Activated CD4-positive, alpha-beta T cell treated with anti-CD3 and anti-CD28 coated beads, Interleukin-2, Interleukin-4, amounts not matched to agents 100 ng/mL and 50 ng/mL, durations not matched to agents 16 hours and 8 hours (primary cell): ENCODE data around the gene MEGF6.
A peak's percentile ranks its signal among the peaks of the same experiment; 100 is the strongest.

Experiments
- DNase-seq: peaks from one replicate; pipeline ENCODE4 v3.0.0-alpha.2; 2020; ENCODE audit warnings: low spot score

MEGF6 gene

DNA sequence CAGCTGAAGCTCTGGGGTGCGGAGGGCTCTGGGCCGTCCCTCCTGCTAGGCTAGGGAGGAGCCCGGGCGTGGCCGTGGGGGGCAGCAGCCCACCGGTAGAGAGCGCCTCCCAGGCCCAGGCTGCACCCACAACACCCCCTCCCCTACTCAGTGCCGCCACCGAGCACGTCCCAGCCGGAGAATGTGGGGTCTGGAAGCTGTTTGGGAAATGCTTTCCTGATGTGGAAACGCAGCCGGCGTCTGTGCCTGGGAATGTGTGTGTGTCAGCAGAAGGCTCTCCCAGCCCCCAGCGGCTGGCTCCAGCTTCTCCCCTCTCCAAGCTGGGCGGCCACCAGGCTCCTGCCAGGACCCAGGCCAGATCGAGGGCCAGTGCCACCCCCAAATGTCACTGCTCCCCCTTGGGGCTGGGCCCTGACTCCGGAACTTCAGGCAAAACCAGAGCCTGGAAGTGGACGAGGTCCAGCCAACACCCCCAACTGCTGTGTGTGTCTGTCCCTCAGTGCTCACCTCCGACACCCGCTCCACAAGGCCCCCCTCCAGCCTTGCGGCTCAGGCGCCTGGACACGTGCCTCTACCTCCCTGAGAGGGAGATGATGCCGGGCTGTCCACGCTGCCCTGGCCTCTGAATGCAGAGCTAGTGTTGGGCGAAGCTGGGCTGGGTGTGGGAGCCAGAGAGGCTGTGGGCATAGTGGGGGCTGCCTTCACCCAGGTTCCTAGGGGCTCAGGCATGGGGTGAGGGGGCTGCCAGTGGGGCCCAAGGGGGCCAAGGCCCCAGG, 74.7 kb downstream of the MEGF6 start:
- DNase-seq: no peak

DNA sequence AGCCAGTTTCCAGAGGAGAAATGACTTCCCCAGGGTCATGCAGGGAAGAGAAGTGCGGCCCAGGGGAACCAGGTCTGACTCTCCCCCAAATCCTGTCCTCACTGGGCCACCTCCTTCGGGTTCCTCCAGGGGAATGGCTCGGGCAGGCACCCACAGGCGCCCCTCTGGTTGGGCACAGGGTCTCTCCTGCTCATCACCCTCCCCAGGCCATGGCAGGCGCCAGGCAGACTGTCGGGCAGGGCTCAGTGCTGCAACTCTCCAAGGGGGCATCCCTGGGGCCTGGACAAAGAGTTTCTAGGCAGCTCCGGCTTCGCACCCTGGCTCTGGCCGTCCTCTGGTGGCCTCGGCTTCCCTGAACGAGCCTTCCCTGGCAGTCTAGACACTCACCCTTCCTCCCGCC, 75.6 kb downstream of the MEGF6 start:
- no peak for DNase-seq

- DNase-seq: no peak
These were observed 76.3 kb downstream of the MEGF6 start for GRCh38 chr1:3534803-3535637.

DNA sequence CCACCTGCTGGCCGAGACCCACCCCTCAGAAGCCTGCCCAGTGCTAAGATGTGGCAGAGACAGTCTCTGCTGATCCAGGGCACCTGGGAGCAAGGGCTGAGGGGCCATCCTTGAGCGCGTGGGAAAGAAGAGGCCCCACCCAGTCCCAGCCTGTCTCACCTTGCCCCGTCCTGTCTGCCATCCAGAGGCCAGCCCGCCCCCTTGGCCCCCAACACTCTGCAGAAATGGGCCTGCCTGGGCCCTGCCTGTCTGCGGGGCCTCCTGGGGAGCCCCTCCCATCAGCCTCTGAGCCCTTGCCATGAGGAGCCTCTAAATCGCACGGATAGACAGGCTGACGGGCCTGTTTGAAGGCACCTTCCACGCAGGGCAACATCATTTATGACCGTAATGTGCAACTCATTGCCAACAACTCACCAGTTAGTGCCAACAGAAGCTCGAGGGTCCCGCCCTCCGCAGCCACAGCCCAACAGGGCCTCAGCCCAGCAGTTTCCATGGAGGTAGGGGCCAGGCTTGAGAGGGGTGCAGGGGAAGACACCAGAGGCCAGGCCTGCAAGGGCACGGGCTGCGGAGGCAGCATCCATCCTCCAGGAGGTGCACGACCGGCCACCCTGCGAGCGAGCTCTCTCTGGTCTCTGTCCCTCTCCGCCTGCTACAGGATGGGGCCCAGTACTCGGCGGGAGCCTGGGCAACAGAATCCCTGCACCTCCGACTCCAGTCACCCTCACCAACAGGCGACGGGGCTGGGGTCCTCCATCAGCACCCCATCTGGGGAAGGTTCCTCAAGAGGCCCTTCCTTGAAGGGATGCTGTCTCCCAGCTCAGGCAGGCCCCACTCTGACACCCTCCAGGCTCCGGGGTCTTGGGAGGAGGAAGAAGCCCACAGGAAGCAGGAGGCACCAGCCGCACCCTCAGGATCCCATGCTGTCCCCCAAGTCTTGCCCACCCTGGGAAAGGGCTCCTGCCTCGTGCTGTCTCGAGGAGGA, 78.0 kb downstream of the MEGF6 start:
- no peak for DNase-seq

- no peak for DNase-seq
These were observed 79.4 kb downstream of the MEGF6 start for GRCh38 chr1:3531928-3532327.

GRCh38 chr1:3530926-3531818, 80.1 kb downstream of the MEGF6 start:
- DNase-seq: peak; percentile 42

- DNase-seq: no peak
These were observed 81.0 kb downstream of the MEGF6 start for GRCh38 chr1:3530086-3530925.

- no peak for DNase-seq
These were observed 82.1 kb downstream of the MEGF6 start for GRCh38 chr1:3529099-3529729.

GRCh38 chr1:3527774-3528173, 83.5 kb downstream of the MEGF6 start:
- no peak for DNase-seq

DNA sequence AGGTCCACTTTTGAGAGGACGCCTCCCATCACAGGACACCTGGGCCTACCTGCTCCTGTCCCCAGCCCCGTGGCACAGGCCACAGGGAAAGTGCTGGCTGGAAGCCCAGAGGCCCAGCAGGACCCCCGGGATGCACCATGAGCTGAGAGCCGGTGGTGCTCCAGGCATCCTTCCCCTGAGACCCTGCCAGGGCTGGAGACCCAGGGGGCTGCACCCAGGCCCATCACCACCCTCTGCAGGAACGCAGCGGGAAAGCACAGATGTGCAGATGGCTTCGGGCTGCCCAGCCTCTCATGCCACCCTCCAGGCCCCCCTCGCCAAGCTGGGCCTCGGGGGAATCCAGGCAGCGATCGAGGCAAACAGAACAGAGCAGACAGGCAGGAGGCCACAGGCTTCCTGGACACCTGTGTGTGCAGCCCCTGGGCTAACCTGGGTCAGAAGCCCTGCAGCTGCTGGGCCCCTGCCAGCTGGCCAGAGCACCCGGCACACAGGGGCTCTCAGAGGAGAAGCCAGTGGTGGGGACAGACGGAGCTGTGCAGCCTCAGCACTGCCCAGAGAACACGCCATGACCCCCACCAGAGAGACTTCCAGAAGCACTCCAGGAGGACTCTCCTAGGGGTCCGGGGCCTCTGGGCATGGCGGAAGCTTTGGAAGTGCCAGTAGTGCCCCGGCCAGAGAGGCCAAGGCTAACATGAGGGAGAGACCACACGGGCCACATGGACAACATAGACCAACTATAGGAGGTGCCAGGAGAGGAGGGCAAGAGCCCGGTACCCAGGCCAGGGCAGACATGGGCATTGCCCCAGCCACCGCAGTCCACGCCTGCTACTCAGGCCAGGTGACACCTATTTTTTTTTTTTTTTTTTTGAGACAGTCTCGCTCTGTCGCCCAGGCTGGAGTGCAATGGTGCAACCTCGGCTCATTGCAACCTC, 85.5 kb downstream of the MEGF6 start:
- DNase-seq: no peak

DNA sequence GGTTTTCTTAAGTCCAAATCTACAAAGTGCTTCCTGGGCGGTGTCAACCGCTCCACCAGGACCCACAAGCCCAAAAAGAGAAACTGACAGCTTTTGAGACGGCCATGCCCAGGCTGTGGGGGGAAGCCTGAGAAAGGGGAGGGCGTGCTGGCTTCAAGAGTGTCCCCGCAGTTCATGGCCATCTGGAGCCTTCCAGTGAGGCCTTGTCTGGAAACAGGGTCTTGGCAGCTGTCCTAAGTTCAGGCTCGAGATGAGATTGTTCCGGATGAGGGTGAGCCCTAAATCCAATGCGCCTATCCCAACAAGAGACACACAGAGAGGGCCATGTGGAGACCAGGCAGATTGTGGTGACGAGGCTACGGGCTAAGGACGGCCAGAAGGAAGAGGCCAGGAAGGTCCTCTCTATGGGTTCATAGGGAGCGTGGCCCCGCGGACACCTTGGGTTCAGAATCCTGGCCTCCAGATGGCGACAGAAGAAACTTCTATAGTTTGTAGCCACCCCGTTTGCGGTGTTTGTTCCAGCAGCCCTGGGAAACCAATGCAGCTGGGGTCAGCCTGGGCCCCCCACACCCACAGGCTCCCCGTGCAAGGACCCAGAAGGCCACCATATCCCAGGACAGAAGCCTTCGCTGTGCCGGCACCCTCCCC, 86.6 kb downstream of the MEGF6 start:
- DNase-seq: no peak

GRCh38 chr1:3523980-3524379, 87.3 kb downstream of the MEGF6 start:
- DNase-seq: no peak

DNA sequence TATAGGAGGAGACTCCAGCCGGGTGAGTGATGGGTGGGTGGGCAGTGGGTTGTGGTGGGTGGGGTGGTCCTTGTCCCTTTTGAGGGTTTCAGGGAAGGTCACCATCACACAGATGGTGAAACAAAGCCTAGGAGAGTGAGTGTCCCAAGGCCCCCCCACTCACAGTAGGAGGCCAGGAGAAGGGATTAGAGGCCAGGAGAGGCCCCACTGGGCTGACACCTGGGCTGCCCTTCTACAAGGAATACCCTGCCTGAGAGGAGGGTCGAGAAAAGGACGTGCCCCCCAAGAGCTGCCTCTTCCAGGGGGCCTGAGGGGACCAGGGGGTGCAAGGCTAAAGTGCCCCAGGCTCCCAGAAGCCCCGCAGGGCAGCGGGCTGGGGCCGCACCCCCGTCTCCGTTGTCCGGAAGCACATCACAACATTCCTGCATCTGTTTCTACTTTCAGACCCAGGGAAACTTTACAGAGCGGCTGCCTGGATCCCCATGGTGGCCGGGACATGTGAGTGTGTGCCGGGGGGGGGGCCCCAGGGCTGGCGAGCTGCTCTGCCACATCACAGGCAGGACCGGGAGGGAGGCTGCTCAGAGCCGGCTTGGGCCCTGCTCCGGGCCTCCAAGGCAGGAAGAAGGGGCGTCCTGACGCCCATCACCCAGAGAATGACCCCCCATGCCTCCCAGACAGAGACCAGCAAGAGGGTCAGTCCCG, 88.6 kb downstream of the MEGF6 start:
- no peak for DNase-seq

DNA sequence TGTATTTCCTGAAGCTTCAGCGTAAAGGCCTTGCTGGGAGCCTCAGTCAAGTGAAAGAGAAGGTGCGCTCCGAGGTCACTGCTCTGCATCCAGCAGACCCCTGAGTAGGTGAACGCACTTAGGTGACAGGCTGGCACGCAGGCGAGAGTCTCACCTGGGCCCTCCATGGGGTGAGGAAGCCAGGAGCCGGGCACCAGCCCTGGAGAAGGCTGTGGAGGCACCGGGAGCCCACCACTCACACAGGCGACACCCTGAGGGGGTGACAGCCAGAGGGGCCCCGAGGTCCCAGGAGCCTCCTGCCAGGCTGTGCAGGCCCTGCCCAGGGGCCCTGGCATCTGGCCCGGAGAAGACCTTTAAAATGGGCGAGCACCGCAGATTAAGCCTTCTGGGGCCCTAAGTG, 89.2 kb downstream of the MEGF6 start:
- DNase-seq: no peak

DNA sequence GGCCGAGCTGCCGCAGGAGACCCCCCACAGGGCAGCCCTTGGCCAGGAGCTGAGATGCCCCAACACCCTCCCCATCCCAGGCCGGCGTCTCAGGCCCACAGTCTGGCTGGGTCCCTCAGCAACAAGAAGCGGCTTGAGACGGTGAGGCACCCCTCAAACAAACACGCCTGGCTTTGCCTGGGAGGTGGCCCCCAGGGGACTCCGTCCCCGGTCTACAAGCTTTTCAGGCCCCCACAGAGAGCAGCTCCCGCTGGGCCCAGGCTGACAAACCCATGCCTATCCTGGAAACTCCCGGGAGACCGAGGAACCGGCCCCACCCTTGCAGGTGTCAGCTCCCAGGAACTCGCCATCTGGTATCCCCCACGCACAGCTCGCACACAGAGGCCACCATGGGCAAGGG, 89.9 kb downstream of the MEGF6 start:
- DNase-seq: no peak

GRCh38 chr1:3520419-3521378, 90.6 kb downstream of the MEGF6 start:
- DNase-seq: no peak
